ENCODE results near the gene MKRN1.
A peak's percentile ranks its signal among the peaks of the same experiment; 100 is the strongest.
"Not testable (repeated sequence)": the region's sequence is repeated elsewhere in the genome, so short reads cannot be mapped to it uniquely, and the experiment has no call there.

MKRN1 gene

DNA sequence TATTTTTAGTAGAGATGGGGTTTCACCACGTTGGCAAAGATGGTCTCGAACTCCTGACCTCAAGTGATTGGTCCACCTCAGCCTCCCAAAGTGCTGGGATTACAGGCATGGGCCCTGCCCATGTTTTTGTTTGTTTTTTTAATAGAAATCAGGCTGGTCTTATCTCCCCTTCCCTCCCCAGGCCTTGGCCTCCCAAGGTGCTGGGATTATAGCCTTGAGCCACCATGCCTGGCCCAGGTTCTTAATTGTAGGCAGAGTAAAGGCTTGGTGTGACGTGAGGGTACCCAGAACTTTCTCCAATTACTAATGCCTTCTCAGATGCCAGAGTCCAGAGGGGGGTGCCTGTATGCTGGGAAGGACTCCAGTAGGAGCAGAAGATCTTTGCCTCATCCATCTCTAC is 5.2 kb upstream of the MKRN1 start:
- DNase-seq, result no peak

DNA sequence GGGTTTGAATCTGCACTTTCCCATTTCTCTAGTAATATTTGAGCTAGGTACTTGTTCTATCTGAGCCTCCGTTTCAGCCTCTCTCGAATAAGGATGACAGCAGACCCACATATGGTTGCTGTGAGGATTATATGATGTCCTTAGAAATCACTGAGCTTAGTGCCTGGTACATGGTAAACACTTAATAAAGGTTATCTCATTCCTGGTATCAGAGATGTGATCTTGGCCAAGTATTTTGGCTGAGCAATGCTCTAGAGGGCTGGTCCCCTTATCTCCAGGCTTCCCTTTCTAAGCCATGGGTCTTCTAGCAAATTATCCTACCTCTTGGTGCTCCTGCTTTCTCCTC is 407 bp upstream of the MKRN1 start:
- DNase-seq, result no peak

GRCh38 chr7:140478246-140479061 is 851 bp downstream of the MKRN1 start:
- DNase-seq, result peak; percentile 56

- DNase-seq, result no peak
Measured at GRCh38 chr7:140476698-140477261, 2.5 kb downstream of the MKRN1 start.

GRCh38 chr7:140475747-140476333 is 3.5 kb downstream of the MKRN1 start:
- peak; percentile 80 for DNase-seq

DNA sequence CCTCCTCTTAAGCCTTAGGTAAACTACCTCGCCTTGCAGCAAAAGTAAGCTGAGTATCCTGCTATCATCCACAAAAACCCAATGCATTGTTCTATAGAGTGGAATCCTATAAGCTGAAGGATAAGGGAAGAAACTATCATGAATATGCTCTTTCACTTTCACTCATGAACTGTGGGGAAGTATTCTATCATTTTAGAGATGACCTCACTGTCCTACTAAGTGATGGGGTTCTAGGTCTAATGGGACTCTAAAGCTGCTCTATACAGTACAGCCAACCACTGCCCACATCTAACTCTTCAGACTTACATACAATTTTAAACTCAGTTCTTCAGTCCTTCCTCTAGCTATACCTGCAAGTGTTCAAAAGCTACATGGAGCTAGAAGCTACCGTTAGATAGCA is 16.2 kb downstream of the MKRN1 start:
- DNase-seq, result no peak

- DNase-seq, result no peak
Measured at GRCh38 chr7:140458916-140459315, 20.4 kb downstream of the MKRN1 start.

- no peak for DNase-seq
Measured at GRCh38 chr7:140458201-140458600, 21.1 kb downstream of the MKRN1 start.

GRCh38 chr7:140456551-140457051 is 22.7 kb downstream of the MKRN1 start:
- no peak for DNase-seq

- no peak for DNase-seq
Measured at GRCh38 chr7:140455743-140456142, 23.6 kb downstream of the MKRN1 start.

DNA sequence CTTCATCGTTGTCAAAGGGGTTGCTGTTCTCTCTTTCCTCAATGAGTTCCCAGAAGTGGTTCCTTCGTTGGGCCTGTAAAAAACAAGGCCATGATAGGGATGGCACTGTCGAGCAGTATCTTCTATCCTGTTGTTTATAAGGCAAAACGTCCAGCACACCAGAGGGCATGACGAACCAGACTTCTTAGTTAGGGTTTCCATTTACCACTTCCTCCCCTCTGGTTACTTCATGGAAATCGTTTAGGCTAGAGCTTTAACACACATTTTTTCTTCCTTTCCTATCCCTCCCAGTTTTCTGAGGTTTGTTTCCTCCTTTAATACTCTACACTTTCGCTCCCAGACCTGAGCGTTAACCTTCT is 24.7 kb downstream of the MKRN1 start:
- DNase-seq, result no peak

DNA sequence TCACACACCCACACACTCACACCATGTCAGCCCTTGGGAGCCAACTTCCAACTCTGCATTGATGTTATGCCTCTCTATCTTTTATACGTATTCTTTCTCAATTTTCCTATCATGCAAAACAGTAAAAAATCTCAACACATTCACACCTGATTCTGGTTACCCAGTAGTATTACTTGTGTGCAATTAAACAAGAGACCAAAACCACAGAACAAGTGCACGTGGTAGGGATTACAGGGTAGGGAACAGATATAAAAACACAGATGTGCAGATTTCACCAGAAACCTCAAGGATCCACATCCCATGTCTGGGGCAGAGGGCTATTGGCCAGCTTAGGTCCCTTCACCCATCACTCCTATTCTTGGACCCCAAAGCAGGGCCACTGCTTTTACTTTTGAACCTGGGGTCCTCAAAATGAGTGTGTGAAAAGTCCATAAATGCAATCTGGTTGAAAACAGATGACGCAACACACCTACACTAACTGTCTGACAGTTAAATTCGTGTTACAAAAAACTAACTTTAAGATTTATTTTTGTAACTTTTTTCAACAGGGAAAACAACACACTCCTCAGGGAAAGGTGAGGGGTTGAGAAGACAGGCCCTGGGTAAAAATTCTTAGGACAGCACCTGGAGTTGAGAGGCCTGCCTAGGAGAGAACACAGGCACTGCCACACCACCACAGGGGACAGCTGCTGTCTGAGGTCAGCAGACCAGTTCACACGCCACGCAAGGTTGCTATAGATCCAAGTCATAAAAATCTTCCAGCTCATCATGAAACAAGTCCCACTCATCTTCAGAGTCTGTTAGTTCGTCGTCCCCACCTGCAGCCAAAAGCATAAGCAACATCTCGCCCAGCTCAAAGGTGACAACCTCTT is 25.3 kb downstream of the MKRN1 start:
- not testable (repeated sequence) for DNase-seq

DNA sequence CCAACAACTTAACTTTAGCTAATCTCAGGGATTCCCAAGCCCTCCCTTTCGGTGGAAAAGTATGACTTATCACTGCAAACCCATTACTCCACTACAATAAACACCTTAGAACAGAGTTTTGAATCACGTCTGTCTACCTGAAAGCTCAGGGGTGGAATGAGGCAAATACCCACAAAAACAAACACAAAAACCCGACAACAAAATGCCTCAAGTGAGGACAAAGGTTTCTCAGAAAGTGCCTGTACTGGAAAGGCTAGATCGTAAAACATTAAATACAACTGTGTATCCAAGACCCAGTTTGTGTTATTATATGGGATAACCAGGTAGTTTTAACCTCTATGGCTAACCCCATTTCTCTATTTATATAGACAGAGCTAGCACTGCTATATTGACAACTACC is 26.0 kb downstream of the MKRN1 start:
- DNase-seq, result no peak

GRCh38 chr7:140451716-140452115 is 27.6 kb downstream of the MKRN1 start:
- DNase-seq, result no peak

DNA sequence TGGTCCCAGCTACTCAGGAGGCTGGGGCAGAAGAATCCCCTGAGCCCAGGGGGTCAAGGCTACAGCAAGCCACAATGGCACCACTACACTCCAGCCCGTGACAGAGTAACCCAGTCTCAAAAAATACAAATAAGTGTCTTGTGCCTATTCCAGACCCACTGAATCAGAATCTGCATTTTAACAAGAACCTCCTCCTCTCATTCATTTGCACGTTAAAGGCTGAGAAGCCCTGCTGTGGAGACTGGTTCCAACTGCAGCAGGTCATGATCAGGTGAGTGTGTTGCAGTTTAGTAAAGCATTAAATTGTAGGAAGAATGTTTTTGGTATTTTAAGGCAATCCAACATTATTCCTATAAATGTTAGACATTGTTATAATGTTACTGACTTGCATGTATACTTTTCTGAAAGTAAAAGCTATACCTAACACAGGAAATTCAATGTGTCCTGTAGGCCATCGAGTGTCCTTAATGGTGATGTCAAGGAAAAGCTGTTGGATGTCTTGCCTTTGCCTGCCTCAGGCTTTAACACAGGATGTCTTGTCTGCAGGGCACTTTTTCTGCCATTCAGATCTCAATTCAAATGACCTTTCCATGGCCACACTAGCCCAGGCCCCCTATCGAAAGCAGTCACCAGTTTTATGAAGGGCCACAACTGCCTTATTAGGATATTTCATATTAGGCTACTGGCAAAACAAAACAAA is 30.4 kb downstream of the MKRN1 start:
- no peak for DNase-seq

DNA sequence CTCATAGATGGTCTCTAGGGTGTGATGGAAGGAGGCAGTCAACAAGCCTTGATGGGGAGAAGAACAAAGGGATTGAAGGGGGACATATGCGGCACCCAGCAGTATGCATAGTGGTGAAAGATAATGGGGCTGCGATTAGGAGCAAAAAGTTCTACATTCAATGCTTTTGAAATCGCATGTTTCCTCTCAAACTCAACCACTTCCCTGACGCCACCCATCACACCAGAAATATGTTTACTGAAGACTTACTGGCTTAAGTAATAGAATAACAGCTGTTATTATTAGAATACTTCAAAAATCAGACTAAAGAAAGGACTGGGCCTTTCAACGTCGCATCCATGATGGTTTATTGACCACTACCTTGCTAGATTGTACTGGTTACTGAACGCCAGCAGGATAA is 31.5 kb downstream of the MKRN1 start:
- DNase-seq, result no peak

- no peak for DNase-seq
Measured at GRCh38 chr7:140446467-140446866, 32.8 kb downstream of the MKRN1 start.

DNA sequence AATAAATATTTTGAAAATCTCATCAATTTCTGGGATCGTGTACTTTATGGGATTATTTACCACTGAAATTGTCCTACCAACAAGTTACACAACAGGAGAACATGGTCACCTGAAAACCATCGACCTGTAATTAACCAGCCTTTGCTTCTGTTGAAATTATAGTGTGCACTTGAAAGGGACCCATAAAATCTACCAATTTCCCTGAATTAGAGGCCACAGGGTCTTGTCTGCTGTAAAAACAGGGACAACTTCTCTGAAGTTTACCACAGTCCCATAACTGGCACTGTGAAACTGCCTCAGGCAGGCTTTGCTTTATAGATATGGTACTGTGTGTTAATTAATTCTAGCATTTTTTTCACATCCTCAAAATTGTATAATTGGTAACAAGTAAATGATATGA is 37.8 kb downstream of the MKRN1 start:
- no peak for DNase-seq

GRCh38 chr7:140440593-140440992 is 38.7 kb downstream of the MKRN1 start:
- DNase-seq, result no peak

DNA sequence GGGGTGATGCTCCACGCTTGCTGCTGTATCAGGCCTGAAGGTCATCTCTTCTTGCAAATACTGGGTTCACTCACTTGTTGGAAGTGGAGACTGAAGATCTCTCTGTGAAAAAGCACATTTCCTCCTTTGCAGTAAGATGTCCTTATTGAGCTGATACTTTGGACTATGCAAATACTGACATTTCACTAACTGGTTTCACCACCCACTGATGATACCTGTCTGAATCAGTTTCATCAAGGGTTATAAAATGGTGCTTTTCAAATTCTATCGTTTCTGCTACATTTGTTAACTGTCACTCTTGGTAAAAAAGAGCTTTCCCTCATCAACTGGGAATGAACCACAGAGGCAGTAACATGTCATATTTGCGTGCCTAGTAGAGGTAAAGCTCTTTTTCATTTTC is 39.9 kb downstream of the MKRN1 start:
- DNase-seq, result no peak

GRCh38 chr7:140435252-140435895 is 43.9 kb downstream of the MKRN1 start:
- no peak for DNase-seq

DNA sequence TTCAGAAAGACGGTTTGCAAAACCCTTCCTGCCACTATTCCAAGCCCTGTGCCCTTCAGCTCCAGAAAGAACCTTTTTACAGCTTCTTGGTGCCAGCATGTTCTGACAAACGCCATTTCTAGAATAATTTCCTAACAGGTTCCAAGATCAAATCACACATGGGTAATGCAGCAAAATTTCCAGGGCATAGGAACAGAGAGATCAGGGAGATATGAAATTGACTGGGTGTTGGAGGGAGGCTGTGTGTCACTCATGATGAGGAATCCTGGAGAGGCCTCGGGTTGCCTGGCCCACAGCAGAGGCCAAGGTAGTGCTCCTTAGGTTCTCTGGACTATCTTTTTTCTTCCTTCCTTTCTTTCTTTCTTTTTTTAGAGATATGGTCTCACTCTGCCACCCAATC is 45.9 kb downstream of the MKRN1 start:
- DNase-seq, result no peak

Data from hematopoietic multipotent progenitor cell treated with erythropoietin and hydrocortisone succinate and interleukin-3 and kit ligand, for 8 days (in vitro differentiated cells).